HG03139 (cell line): Measurements from ENCODE around the gene BACH2.
"Not testable (repeated sequence)": the region's sequence is repeated elsewhere in the genome, so short reads cannot be mapped to it uniquely, and the experiment has no call there.

ENCODE experiments used
- ATAC-seq: cut with Tn5 transposase; IDR thresholded peaks from one replicate; pipeline ENCODE4 v1.9.1; 2021; ENCODE audit not compliant: unreplicated experiment

BACH2 gene

GRCh38 chr6:90039911-90040310 is 256.7 kb downstream of the BACH2 start:
- no peak for ATAC-seq

GRCh38 chr6:90038961-90039653 is 257.5 kb downstream of the BACH2 start:
- ATAC-seq = no peak

- no peak for ATAC-seq
Observed at GRCh38 chr6:90036963-90037362, 259.7 kb downstream of the BACH2 start.

- no peak for ATAC-seq
Observed at GRCh38 chr6:90035047-90035723, 261.5 kb downstream of the BACH2 start.

- no peak for ATAC-seq
Observed at GRCh38 chr6:90033746-90034271, 262.8 kb downstream of the BACH2 start.

DNA sequence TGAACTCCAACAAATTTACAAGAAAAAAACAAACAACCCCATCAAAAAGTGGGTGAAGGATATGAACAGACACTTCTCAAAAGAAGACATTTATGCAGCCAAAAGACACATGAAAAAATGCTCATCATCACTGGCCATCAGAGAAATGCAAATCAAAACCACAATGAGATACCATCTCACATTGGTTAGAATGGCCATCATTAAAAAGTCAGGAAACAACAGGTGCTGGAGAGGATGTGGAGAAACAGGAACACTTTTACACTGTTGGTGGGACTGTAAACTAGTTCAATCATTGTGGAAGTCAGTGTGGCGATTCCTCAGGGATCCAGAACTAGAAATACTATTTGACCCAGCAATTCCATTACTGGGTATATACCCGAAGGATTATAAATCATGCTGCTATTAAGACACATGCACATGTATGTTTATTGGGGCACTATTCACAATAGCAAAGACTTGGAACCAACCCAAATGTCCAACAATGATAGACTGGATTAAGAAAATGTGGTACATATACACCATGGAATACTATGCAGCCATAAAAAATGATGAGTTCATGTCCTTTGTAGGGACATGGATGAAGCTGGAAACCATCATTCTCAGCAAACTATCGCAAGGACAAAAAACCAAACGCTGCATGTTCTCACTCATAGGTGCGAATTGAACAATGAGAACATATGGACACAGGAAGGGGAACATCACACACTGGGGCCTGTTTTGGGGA is 264.0 kb downstream of the BACH2 start:
- ATAC-seq = not testable (repeated sequence)

- ATAC-seq = no peak
Observed at GRCh38 chr6:90028995-90029635, 267.5 kb downstream of the BACH2 start.

DNA sequence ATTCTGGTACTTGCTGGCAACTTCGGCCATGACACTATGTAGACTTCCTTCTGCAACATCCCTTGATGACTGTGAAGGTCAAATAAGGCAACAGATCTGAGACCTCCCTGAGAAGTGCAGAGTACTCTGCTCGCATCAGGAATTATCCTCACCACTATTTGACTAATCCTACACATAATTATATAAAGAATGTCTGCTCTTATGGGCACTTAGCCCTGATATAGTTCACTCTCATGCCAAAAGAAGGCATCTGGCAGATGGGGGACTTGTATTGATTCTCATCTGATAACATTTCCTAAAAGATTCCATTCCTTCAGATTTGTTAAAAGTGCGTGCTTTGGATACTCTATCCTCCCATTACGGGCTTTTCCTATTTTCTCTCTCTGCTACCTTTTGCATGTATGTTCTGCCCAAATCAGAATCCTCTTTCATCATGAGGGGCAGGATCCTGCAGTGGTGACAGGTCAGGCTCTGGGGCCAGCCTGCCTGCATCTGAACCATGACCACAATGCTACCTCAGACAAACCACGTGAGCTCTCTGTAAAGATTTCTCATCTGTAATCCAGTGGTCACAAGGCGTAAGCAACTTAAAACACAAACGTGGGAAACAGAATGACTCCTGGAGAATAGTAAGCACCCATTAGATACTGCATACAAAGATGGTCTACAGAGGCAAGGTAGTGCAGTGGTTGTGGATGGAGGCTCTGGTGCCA is 268.4 kb downstream of the BACH2 start:
- no peak for ATAC-seq

- ATAC-seq = no peak
Observed at GRCh38 chr6:90026216-90026615, 270.4 kb downstream of the BACH2 start.

DNA sequence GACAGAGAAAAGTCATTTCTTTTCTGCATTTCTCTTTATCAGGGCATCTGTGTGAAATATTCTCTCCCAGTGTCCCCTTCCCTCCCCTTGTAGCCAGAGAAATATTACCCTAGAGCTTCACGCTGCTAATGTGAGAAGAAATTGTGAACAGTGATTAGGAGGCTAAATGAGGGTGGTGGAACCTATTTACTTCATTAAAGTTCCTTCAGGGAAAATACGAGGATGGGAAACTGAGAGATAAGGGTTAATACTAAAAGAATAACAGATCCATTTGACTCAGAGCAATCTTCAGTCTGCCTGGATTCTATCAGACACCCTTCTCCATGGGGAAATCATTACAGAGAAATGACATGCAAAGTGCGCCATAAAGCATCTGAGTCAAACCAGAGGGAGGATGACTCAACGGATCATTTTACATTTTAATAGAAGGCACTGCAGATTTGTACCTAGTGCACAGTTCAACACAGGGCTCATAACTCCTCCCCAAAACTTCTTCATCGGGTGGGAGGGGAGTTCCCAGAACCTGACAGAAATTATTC is 271.1 kb downstream of the BACH2 start:
- ATAC-seq = no peak

DNA sequence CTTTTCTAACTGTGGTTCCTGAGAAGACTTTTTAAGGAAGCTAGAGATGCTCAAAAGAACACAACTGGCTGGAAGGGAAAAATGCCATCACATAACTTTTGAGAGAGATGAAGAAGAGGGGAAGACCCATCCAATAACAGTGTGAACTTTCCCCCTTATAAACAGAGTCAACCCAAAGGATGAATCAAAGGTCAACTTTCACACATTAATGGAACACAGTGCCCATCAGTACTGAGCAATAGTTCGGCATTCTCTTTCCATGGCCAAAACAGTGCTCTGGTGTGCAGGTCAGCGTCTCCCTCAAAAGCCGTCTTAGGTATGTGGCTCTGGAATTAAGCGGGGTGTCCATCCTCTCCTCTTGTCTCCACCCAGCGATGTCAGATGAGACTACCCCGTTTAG is 272.0 kb downstream of the BACH2 start:
- ATAC-seq = no peak

DNA sequence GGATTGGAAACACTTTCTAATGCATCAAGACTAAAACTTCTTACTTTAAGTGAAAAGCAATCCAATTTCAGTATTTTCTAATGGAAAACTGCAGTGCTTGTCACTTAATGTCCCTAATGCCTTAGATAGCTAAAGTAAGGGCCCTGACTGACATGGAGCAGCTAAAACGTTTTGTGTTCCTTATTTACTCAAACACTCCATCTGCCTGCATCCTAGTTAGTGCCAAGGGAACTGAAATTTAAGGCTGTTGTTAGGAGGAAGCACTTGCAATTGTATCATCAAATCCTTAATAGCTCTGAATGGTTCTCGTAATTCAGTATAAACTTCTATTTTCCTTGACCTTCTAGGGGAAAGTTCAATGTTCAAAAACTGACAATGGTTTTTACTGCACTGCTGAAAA is 274.9 kb downstream of the BACH2 start:
- no peak for ATAC-seq

DNA sequence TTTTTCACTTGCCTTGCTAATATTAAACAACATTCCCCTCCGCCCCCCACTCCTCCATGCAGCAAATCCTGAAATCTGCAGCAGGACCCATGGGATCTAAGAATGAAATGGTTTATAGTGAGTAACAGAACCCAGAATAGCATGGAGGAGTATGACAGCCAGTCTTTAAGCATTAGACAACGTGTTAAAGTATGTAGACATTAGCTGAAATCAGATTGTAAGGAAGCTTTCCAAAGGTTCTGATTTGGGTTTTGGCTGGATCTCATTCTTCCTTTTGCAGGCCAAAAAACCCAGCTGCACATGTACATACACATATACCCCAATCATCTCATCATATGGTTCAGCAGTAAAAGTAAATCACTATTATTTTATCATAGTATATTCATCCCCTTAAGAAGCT is 275.9 kb downstream of the BACH2 start:
- no peak for ATAC-seq

- ATAC-seq = no peak
Observed at GRCh38 chr6:90019216-90019615, 277.4 kb downstream of the BACH2 start.

DNA sequence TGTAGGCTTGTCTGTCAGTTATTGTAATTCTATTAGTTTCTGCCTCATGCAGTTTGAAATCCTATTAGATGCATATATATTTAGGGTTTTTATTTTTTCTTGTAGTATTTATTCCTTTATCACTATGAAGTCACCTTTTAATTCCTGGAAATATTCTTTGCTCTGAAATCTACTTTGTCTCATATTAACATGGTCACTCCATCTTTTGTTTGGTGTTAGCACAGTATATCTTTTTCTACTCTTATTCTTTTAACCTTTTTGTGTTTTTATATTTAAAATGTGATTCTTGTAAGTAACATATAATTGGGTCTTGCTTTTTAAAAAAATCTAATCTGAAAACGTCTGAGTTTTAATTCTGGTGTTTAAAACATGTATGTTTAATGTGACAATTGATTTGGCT is 280.8 kb downstream of the BACH2 start:
- no peak for ATAC-seq

DNA sequence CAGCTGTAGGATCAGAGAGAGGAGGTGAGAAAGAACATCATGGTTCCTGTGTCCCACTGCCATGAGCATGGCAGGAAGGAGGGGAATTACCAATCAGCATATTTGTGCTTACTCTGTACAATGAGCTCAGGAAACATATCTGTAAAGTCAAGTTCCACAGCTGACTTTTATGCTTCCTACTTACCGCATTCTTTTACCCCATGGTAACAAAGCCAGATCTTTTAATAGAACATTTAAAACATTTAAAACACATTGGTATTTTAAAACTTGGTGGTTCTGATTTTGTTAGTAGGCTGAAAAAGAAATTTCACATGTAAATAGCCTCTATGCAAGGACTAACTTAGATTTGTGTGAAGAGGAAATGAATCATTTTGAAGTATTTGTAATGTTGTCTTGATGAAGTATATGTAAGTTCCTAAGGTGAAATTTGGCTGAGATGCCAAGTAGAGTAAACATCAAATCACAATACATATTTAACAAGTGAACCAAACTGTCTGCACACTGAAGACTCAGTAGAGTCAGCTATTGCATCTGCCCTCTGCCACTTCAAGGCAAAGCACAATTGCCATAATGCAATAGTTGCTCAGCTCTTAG is 287.6 kb downstream of the BACH2 start:
- ATAC-seq = no peak

DNA sequence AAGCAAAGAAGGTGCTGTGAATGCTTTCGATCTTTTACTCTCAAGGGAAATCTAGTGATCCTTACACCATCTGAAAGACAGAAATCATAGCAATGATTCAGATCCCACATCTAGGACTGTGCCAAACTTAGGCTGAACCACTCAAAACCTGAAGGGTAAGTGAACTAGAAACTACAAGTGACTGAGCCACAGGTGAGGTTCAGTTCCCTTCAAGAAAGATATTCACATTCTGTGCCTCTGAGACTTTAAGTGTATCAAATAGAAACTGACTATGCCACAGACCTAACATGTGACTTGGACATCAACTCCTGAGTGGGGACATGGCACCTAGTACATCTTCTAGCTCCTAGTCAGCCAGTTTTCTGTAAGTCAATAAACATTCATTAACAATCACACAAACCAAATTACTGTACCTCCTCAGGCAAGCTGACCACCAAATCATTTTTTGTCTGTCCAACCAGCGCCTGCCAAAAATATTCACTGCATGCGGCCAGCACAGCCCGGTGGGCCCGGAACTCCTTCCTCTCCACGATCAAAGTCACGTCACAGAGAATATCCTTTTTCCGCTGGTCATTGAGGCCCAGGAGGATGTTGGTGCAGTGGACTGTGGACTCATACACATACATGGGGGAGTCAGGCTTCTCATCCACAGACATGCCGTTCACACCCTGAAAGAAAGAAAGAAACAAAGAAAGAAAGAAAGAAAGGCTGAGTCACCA is 288.3 kb downstream of the BACH2 start:
- peak; percentile 53 for ATAC-seq

- no peak for ATAC-seq
Observed at GRCh38 chr6:90005048-90005827, 291.4 kb downstream of the BACH2 start.

- no peak for ATAC-seq
Observed at GRCh38 chr6:90004511-90004910, 292.1 kb downstream of the BACH2 start.
